Neural cell (in vitro differentiated cells): ENCODE results near the gene STXBP5. TPM values are rescaled to one million over a fixed set of nuclear protein-coding genes. Genes with fewer than 3 reads are reported as not detected.

Source experiments
- H2AFZ ChIP-seq: fragments of 200-600, 300-800 bp; sonication (generic), shearing (Covaris generic); 2 replicates; pipeline ENCODE4 v1.6.0; 2014; ENCODE audit warnings: low read depth, mild to moderate bottlenecking, antibody characterized with exemption, low read length, moderate library complexity
- H3F3A ChIP-seq: fragments of 200-600 bp; shearing (Covaris generic); 2 replicates; pipeline ENCODE4 v1.6.1; 2016; ENCODE audit warnings: mild to moderate bottlenecking, moderate library complexity, mixed read lengths, antibody characterized with exemption, low read length; ENCODE audit not compliant: insufficient read depth, poor library complexity, severe bottlenecking
- H3K27ac ChIP-seq: fragments of 200-600, 300-800 bp; sonication (generic), shearing (Covaris generic); 2 replicates; pipeline ENCODE4 v1.5.1; 2014; ENCODE audit warnings: mild to moderate bottlenecking, low read length, moderate library complexity
- H3K27me3 ChIP-seq: fragments of 300-800, 200-600 bp; sonication (generic), shearing (Covaris generic); 2 replicates; pipeline ENCODE4 v1.6.0; 2014; ENCODE audit warnings: mild to moderate bottlenecking, low read depth, low read length, moderate library complexity; ENCODE audit not compliant: insufficient read depth
- H3K36me3 ChIP-seq: fragments of 300-800, 200-600 bp; sonication (generic), shearing (Covaris generic); 2 replicates; pipeline ENCODE4 v1.5.1; 2014; ENCODE audit warnings: mild to moderate bottlenecking, antibody characterized with exemption, low read length, moderate library complexity; ENCODE audit not compliant: insufficient read depth
- H3K4me2 ChIP-seq: fragments of 300-800, 200-600 bp; sonication (generic), shearing (Covaris generic); 2 replicates; pipeline ENCODE4 v1.6.0; 2014; ENCODE audit warnings: mild to moderate bottlenecking, low read length
- H3K4me3 ChIP-seq: fragments of 300-800, 200-600 bp; sonication (generic), shearing (Covaris generic); 2 replicates; pipeline ENCODE4 v1.5.1; 2014; ENCODE audit warnings: mild to moderate bottlenecking, low read length, moderate library complexity
- H3K79me2 ChIP-seq: fragments of 200-600 bp; shearing (Covaris generic); replicated peaks from 2 replicates; pipeline ENCODE4 v1.6.0; 2014; ENCODE audit warnings: mild to moderate bottlenecking, low read length, moderate library complexity; ENCODE audit not compliant: insufficient read depth
- H3K9ac ChIP-seq: fragments of 300-800, 200-600 bp; sonication (generic), shearing (Covaris generic); 2 replicates; pipeline ENCODE4 v1.6.1; 2016; ENCODE audit warnings: mild to moderate bottlenecking, low read length, mixed read lengths
- H3K9me2 ChIP-seq: fragments of 200-600 bp; shearing (Covaris generic); 2 replicates; pipeline ENCODE4 v1.6.1; 2016; ENCODE audit warnings: mild to moderate bottlenecking, low read length, mixed read lengths; ENCODE audit not compliant: insufficient read depth
- H3K9me3 ChIP-seq: fragments of 200-600, 300-800 bp; sonication (generic), shearing (Covaris generic); 2 replicates; pipeline ENCODE4 v1.6.1; 2016; ENCODE audit warnings: mild to moderate bottlenecking, mixed run types, low read length, moderate library complexity, mixed read lengths
- H4K20me1 ChIP-seq: fragments of 200-600 bp; shearing (Covaris generic); 2 replicates; pipeline ENCODE4 v1.6.1; 2016; ENCODE audit warnings: mild to moderate bottlenecking, mixed run types; ENCODE audit not compliant: insufficient read depth
- CTCF ChIP-seq: fragments of 450-650 bp; IDR thresholded peaks from 2 replicates; pipeline ENCODE4 v1.5.1; 2014; ENCODE audit warnings: antibody characterized with exemption, mild to moderate bottlenecking, moderate library complexity; ENCODE audit not compliant: poor library complexity, severe bottlenecking
- EP300 ChIP-seq: fragments of 450-650 bp; conservative IDR thresholded peaks from 2 replicates; pipeline ENCODE4 v1.6.1; 2014; ENCODE audit warnings: antibody characterized with exemption, mild to moderate bottlenecking, moderate library complexity; ENCODE audit not compliant: poor library complexity, severe bottlenecking
- EZH2 ChIP-seq: fragments of 200-600, 300-800 bp; shearing (Covaris generic), sonication (generic); IDR thresholded peaks from 2 replicates; pipeline ENCODE4 v1.6.1; 2014; ENCODE audit warnings: antibody characterized with exemption, low read length, borderline replicate concordance, mild to moderate bottlenecking; ENCODE audit not compliant: insufficient read depth, poor library complexity, severe bottlenecking
- MXI1 ChIP-seq: fragments of 450-650 bp; conservative IDR thresholded peaks from 2 replicates; pipeline ENCODE4 v1.6.1; 2014; ENCODE audit warnings: antibody characterized with exemption, mild to moderate bottlenecking; ENCODE audit not compliant: poor library complexity, severe bottlenecking
- POLR2AphosphoS5 ChIP-seq: IDR thresholded peaks from 2 replicates; pipeline ENCODE4 v1.6.1; 2012
- RAD21 ChIP-seq: fragments of 450-650 bp; conservative IDR thresholded peaks from 2 replicates; pipeline ENCODE4 v1.6.1; 2014; ENCODE audit warnings: antibody characterized with exemption, mild to moderate bottlenecking, moderate library complexity
- SMC3 ChIP-seq: fragments of 450-650 bp; conservative IDR thresholded peaks from 2 replicates; pipeline ENCODE4 v1.6.1; 2014; ENCODE audit warnings: antibody characterized with exemption, mild to moderate bottlenecking, moderate library complexity; ENCODE audit not compliant: poor library complexity
- TAF1 ChIP-seq: IDR thresholded peaks from 2 replicates; pipeline ENCODE4 v1.6.1; 2012; ENCODE audit warnings: low read depth
- polyA plus RNA-seq: library from polyadenylated mRNA; depleted of rRNA; stranded (reverse); fragments of >200 nt; gene quantifications from 2 replicates; pipeline ENCODE4 v1.2.3, GENCODE V29; 2014
- TF ChIP-seq, protein P1 (sequence below): IDR thresholded peaks from 2 replicates; pipeline ENCODE4 v1.6.1; 2012; ENCODE audit warnings: borderline replicate concordance

The STXBP5 gene
- polyA plus RNA-seq, 1 donor from 2014 or later, result 56.4 TPM

- Histone ChIP-seq H3K79me2 (peaks cover 8% of the 10 kb centered on the region), H3K4me2 (no peak overlapping the region)
These were observed 22.7 kb downstream of the STXBP5 start for GRCh38 chr6:147226877-147227276.

GRCh38 chr6:147227770-147228320, 23.6 kb downstream of the STXBP5 start:
- Histone ChIP-seq H3K79me2 (peaks cover 8% of the 10 kb centered on the region), H3F3A (no peaks in the 10 kb centered on the region), H3K27me3 (no peaks in the 10 kb centered on the region)

More at GRCh38 chr6:147226877-147227276, 22.7 kb downstream of the STXBP5 start:
- no peak overlapping the region for H3K9ac ChIP-seq
- H3K27ac ChIP-seq, result peak overlapping the region; percentile 76
- H2AFZ ChIP-seq, result no peak overlapping the region
- no peaks in the 10 kb centered on the region for H3K9me2 ChIP-seq
- no peaks in the 10 kb centered on the region for H3K27me3 ChIP-seq
- TF ChIP-seq, protein P1, sequence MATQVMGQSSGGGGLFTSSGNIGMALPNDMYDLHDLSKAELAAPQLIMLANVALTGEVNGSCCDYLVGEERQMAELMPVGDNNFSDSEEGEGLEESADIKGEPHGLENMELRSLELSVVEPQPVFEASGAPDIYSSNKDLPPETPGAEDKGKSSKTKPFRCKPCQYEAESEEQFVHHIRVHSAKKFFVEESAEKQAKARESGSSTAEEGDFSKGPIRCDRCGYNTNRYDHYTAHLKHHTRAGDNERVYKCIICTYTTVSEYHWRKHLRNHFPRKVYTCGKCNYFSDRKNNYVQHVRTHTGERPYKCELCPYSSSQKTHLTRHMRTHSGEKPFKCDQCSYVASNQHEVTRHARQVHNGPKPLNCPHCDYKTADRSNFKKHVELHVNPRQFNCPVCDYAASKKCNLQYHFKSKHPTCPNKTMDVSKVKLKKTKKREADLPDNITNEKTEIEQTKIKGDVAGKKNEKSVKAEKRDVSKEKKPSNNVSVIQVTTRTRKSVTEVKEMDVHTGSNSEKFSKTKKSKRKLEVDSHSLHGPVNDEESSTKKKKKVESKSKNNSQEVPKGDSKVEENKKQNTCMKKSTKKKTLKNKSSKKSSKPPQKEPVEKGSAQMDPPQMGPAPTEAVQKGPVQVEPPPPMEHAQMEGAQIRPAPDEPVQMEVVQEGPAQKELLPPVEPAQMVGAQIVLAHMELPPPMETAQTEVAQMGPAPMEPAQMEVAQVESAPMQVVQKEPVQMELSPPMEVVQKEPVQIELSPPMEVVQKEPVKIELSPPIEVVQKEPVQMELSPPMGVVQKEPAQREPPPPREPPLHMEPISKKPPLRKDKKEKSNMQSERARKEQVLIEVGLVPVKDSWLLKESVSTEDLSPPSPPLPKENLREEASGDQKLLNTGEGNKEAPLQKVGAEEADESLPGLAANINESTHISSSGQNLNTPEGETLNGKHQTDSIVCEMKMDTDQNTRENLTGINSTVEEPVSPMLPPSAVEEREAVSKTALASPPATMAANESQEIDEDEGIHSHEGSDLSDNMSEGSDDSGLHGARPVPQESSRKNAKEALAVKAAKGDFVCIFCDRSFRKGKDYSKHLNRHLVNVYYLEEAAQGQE, result no peak
- TF ChIP-seq TAF1, result no peak
- TF ChIP-seq EZH2, result no peak
- no peak for TF ChIP-seq EP300
- no peak for TF ChIP-seq RAD21
- TF ChIP-seq CTCF, result no peak
- no peak for TF ChIP-seq SMC3
- TF ChIP-seq POLR2AphosphoS5, result no peak
- H3F3A ChIP-seq, result no peaks in the 10 kb centered on the region
- H3K36me3 ChIP-seq, result no peaks in the 10 kb centered on the region
- H4K20me1 ChIP-seq, result no peaks in the 10 kb centered on the region
- no peaks in the 10 kb centered on the region for H3K9me3 ChIP-seq
- H3K4me3 ChIP-seq, result no peak overlapping the region

More at GRCh38 chr6:147227770-147228320, 23.6 kb downstream of the STXBP5 start:
- Histone ChIP-seq H3K27ac (peak overlapping the region; percentile 76), H3K36me3 (no peaks in the 10 kb centered on the region), H4K20me1 (no peaks in the 10 kb centered on the region), H3K4me3 (peak overlapping the region; percentile 30), H2AFZ (no peak overlapping the region), H3K4me2 (no peak overlapping the region), H3K9me3 (no peaks in the 10 kb centered on the region), H3K9ac (peak overlapping the region; percentile 32), H3K9me2 (no peaks in the 10 kb centered on the region)
- TF ChIP-seq RAD21, result no peak
- no peak for TF ChIP-seq CTCF
- TF ChIP-seq SMC3, result no peak
- no peak for TF ChIP-seq POLR2AphosphoS5
- TF ChIP-seq TAF1, result no peak
- TF ChIP-seq EZH2, result no peak
- TF ChIP-seq, protein P1, result no peak
- no peak for TF ChIP-seq EP300
- no peak for TF ChIP-seq MXI1
